Neural cell (in vitro differentiated cells): ENCODE results near the gene EPB41L5. TPM values are rescaled to one million over a fixed set of nuclear protein-coding genes. Genes with fewer than 3 reads are reported as not detected.

Source experiments
- H2AFZ ChIP-seq: fragments of 200-600, 300-800 bp; sonication (generic), shearing (Covaris generic); 2 replicates; pipeline ENCODE4 v1.6.0; 2014; ENCODE audit warnings: low read depth, mild to moderate bottlenecking, antibody characterized with exemption, low read length, moderate library complexity
- H3F3A ChIP-seq: fragments of 200-600 bp; shearing (Covaris generic); 2 replicates; pipeline ENCODE4 v1.6.1; 2016; ENCODE audit warnings: mild to moderate bottlenecking, moderate library complexity, mixed read lengths, antibody characterized with exemption, low read length; ENCODE audit not compliant: insufficient read depth, poor library complexity, severe bottlenecking
- H3K27ac ChIP-seq: fragments of 200-600, 300-800 bp; sonication (generic), shearing (Covaris generic); 2 replicates; pipeline ENCODE4 v1.5.1; 2014; ENCODE audit warnings: mild to moderate bottlenecking, low read length, moderate library complexity
- H3K27me3 ChIP-seq: fragments of 300-800, 200-600 bp; sonication (generic), shearing (Covaris generic); 2 replicates; pipeline ENCODE4 v1.6.0; 2014; ENCODE audit warnings: mild to moderate bottlenecking, low read depth, low read length, moderate library complexity; ENCODE audit not compliant: insufficient read depth
- H3K36me3 ChIP-seq: fragments of 300-800, 200-600 bp; sonication (generic), shearing (Covaris generic); 2 replicates; pipeline ENCODE4 v1.5.1; 2014; ENCODE audit warnings: mild to moderate bottlenecking, antibody characterized with exemption, low read length, moderate library complexity; ENCODE audit not compliant: insufficient read depth
- H3K4me2 ChIP-seq: fragments of 300-800, 200-600 bp; sonication (generic), shearing (Covaris generic); 2 replicates; pipeline ENCODE4 v1.6.0; 2014; ENCODE audit warnings: mild to moderate bottlenecking, low read length
- H3K4me3 ChIP-seq: fragments of 300-800, 200-600 bp; sonication (generic), shearing (Covaris generic); 2 replicates; pipeline ENCODE4 v1.5.1; 2014; ENCODE audit warnings: mild to moderate bottlenecking, low read length, moderate library complexity
- H3K79me2 ChIP-seq: fragments of 200-600 bp; shearing (Covaris generic); replicated peaks from 2 replicates; pipeline ENCODE4 v1.6.0; 2014; ENCODE audit warnings: mild to moderate bottlenecking, low read length, moderate library complexity; ENCODE audit not compliant: insufficient read depth
- H3K9ac ChIP-seq: fragments of 300-800, 200-600 bp; sonication (generic), shearing (Covaris generic); 2 replicates; pipeline ENCODE4 v1.6.1; 2016; ENCODE audit warnings: mild to moderate bottlenecking, low read length, mixed read lengths
- H3K9me2 ChIP-seq: fragments of 200-600 bp; shearing (Covaris generic); 2 replicates; pipeline ENCODE4 v1.6.1; 2016; ENCODE audit warnings: mild to moderate bottlenecking, low read length, mixed read lengths; ENCODE audit not compliant: insufficient read depth
- H3K9me3 ChIP-seq: fragments of 200-600, 300-800 bp; sonication (generic), shearing (Covaris generic); 2 replicates; pipeline ENCODE4 v1.6.1; 2016; ENCODE audit warnings: mild to moderate bottlenecking, mixed run types, low read length, moderate library complexity, mixed read lengths
- H4K20me1 ChIP-seq: fragments of 200-600 bp; shearing (Covaris generic); 2 replicates; pipeline ENCODE4 v1.6.1; 2016; ENCODE audit warnings: mild to moderate bottlenecking, mixed run types; ENCODE audit not compliant: insufficient read depth
- EP300 ChIP-seq: fragments of 450-650 bp; conservative IDR thresholded peaks from 2 replicates; pipeline ENCODE4 v1.6.1; 2014; ENCODE audit warnings: antibody characterized with exemption, mild to moderate bottlenecking, moderate library complexity; ENCODE audit not compliant: poor library complexity, severe bottlenecking
- MXI1 ChIP-seq: fragments of 450-650 bp; conservative IDR thresholded peaks from 2 replicates; pipeline ENCODE4 v1.6.1; 2014; ENCODE audit warnings: antibody characterized with exemption, mild to moderate bottlenecking; ENCODE audit not compliant: poor library complexity, severe bottlenecking
- POLR2AphosphoS5 ChIP-seq: IDR thresholded peaks from 2 replicates; pipeline ENCODE4 v1.6.1; 2012
- RAD21 ChIP-seq: fragments of 450-650 bp; conservative IDR thresholded peaks from 2 replicates; pipeline ENCODE4 v1.6.1; 2014; ENCODE audit warnings: antibody characterized with exemption, mild to moderate bottlenecking, moderate library complexity
- SMC3 ChIP-seq: fragments of 450-650 bp; conservative IDR thresholded peaks from 2 replicates; pipeline ENCODE4 v1.6.1; 2014; ENCODE audit warnings: antibody characterized with exemption, mild to moderate bottlenecking, moderate library complexity; ENCODE audit not compliant: poor library complexity
- TAF1 ChIP-seq: IDR thresholded peaks from 2 replicates; pipeline ENCODE4 v1.6.1; 2012; ENCODE audit warnings: low read depth
- polyA plus RNA-seq: library from polyadenylated mRNA; depleted of rRNA; stranded (reverse); fragments of >200 nt; gene quantifications from 2 replicates; pipeline ENCODE4 v1.2.3, GENCODE V29; 2014
- TF ChIP-seq, protein P1 (sequence below): IDR thresholded peaks from 2 replicates; pipeline ENCODE4 v1.6.1; 2012; ENCODE audit warnings: borderline replicate concordance
- TF ChIP-seq, protein P2 (sequence below): fragments of 450-650 bp; IDR thresholded peaks from 2 replicates; pipeline ENCODE4 v1.5.1; 2014; ENCODE audit warnings: antibody characterized with exemption, mild to moderate bottlenecking, moderate library complexity; ENCODE audit not compliant: poor library complexity, severe bottlenecking

Gene EPB41L5
- polyA plus RNA-seq, 1 donor from 2014 or later: 32.9 TPM

DNA sequence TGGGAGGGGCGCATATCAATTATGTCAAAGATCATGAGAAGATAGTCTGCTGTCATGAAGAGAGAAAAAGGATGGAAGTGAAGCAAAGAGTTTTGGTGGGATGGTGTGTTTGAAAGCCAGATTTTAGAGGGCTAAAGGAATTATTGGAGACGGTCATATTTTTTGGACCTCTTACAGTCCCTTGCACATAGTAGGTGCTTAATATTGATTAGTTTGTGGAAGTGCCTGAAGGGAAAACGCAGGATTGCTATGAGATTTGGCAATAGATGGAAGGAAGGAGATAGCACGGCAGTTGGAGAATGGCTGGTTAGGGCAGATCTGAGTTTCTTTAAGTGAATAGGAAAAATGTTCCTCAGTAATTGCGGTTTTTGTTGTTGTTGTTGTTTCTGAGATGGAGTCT lies 15.9 kb downstream of the EPB41L5 start:
- H3K27ac ChIP-seq: no peak overlapping the region
- no peaks in the 10 kb centered on the region for H3F3A ChIP-seq
- H3K9me3 ChIP-seq: peaks cover 11% of the 10 kb centered on the region
- peaks cover 12% of the 10 kb centered on the region for H3K79me2 ChIP-seq
- H3K27me3 ChIP-seq: no peaks in the 10 kb centered on the region
- no peak overlapping the region for H3K4me2 ChIP-seq
- H4K20me1 ChIP-seq: no peaks in the 10 kb centered on the region
- no peak overlapping the region for H3K9ac ChIP-seq
- no peak for TF ChIP-seq MXI1
- TF ChIP-seq TAF1: no peak
- H3K9me2 ChIP-seq: no peaks in the 10 kb centered on the region
- H3K36me3 ChIP-seq: no peaks in the 10 kb centered on the region
- H3K4me3 ChIP-seq: no peak overlapping the region
- no peak overlapping the region for H2AFZ ChIP-seq

DNA sequence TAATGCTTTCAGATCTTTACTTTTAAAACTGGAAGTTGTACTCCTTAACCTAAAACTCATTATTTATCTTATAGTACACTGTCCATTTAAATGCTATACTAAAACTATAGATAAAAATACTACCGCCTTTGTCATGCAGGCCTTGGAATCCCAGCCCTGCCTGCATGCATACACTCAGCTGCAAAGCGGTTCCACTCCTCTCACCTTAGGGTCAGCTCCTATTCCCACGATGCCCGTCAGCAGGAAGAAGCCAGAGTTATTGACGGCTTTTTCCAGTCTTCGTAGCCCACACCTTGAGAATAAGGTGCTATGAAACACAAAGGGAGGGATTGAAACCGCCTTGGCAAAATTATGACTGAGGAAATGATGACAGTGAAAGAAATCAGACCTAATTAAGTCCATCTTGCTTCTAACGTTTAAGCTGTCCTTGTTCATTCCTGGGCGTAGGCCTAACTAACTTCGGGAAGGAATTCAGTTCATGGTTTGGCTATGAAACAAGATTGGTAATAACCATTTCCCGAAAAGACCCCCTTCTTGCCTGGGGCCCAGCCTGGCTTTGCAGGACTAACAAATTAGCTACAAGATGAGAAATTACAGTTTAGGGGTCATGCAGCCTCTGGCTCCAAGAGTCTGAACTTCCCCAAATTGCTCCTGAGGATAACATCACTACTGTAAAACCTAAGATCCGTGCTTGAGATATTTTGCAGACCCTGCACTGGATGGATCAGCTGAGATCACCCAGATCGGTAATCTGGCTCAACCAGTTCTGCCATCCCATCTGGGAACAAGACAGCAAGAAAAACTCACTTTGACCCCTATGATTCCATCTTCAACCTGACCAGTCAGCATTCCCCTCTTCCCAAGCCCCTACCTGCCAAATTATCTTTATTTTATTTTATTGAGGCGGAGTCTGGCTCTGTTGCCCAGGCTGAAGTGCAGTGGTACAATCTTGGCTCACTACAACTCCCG lies 17.1 kb downstream of the EPB41L5 start:
- Histone ChIP-seq H3K4me2 (no peak overlapping the region), H3K27me3 (no peaks in the 10 kb centered on the region), H3K27ac (no peak overlapping the region)

DNA sequence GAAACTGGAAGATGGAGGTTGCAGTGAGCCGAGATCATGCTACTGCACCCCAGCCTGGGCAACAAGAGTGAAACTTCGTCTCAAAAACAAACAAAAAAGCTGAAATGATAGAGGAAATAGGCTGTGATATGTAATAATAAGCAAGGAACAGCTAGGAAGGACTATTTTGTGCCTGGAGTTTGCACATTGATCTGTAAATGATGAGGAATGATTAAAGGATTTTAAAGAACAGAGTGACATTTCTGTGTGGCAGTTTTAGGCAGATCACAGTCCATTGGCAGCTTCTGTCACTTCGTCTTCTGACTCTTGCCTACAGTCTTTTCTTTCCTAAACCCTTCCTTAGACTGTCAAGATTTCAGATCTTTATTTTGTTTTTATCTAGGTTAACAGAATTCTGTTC lies 19.4 kb downstream of the EPB41L5 start:
- Histone ChIP-seq H3K27ac (no peak overlapping the region), H3K27me3 (no peaks in the 10 kb centered on the region), H2AFZ (no peak overlapping the region), H3K36me3 (no peaks in the 10 kb centered on the region), H4K20me1 (no peaks in the 10 kb centered on the region), H3K9me3 (peaks cover 4% of the 10 kb centered on the region), H3K79me2 (peaks cover 4% of the 10 kb centered on the region), H3K4me3 (no peak overlapping the region), H3K9ac (no peak overlapping the region), H3K4me2 (no peak overlapping the region), H3K9me2 (no peaks in the 10 kb centered on the region), H3F3A (no peaks in the 10 kb centered on the region)
- TF ChIP-seq SMC3: no peak
- no peak for TF ChIP-seq RAD21
- no peak for TF ChIP-seq MXI1
- no peak for TF ChIP-seq POLR2AphosphoS5
- TF ChIP-seq, protein P1, sequence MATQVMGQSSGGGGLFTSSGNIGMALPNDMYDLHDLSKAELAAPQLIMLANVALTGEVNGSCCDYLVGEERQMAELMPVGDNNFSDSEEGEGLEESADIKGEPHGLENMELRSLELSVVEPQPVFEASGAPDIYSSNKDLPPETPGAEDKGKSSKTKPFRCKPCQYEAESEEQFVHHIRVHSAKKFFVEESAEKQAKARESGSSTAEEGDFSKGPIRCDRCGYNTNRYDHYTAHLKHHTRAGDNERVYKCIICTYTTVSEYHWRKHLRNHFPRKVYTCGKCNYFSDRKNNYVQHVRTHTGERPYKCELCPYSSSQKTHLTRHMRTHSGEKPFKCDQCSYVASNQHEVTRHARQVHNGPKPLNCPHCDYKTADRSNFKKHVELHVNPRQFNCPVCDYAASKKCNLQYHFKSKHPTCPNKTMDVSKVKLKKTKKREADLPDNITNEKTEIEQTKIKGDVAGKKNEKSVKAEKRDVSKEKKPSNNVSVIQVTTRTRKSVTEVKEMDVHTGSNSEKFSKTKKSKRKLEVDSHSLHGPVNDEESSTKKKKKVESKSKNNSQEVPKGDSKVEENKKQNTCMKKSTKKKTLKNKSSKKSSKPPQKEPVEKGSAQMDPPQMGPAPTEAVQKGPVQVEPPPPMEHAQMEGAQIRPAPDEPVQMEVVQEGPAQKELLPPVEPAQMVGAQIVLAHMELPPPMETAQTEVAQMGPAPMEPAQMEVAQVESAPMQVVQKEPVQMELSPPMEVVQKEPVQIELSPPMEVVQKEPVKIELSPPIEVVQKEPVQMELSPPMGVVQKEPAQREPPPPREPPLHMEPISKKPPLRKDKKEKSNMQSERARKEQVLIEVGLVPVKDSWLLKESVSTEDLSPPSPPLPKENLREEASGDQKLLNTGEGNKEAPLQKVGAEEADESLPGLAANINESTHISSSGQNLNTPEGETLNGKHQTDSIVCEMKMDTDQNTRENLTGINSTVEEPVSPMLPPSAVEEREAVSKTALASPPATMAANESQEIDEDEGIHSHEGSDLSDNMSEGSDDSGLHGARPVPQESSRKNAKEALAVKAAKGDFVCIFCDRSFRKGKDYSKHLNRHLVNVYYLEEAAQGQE: no peak
- TF ChIP-seq, protein P2, sequence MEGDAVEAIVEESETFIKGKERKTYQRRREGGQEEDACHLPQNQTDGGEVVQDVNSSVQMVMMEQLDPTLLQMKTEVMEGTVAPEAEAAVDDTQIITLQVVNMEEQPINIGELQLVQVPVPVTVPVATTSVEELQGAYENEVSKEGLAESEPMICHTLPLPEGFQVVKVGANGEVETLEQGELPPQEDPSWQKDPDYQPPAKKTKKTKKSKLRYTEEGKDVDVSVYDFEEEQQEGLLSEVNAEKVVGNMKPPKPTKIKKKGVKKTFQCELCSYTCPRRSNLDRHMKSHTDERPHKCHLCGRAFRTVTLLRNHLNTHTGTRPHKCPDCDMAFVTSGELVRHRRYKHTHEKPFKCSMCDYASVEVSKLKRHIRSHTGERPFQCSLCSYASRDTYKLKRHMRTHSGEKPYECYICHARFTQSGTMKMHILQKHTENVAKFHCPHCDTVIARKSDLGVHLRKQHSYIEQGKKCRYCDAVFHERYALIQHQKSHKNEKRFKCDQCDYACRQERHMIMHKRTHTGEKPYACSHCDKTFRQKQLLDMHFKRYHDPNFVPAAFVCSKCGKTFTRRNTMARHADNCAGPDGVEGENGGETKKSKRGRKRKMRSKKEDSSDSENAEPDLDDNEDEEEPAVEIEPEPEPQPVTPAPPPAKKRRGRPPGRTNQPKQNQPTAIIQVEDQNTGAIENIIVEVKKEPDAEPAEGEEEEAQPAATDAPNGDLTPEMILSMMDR: no peak
- TF ChIP-seq TAF1: no peak

More for the DNA sequence above, 17.1 kb downstream of the EPB41L5 start:
- H3K9ac ChIP-seq: no peak overlapping the region
- H3K79me2 ChIP-seq: peaks cover 12% of the 10 kb centered on the region
- H3K36me3 ChIP-seq: no peaks in the 10 kb centered on the region
- H3F3A ChIP-seq: no peaks in the 10 kb centered on the region
- H3K4me3 ChIP-seq: no peak overlapping the region
- peaks cover 11% of the 10 kb centered on the region for H3K9me3 ChIP-seq
- H3K9me2 ChIP-seq: no peaks in the 10 kb centered on the region
- no peaks in the 10 kb centered on the region for H4K20me1 ChIP-seq
- no peak overlapping the region for H2AFZ ChIP-seq
- TF ChIP-seq, protein P1: no peak
- TF ChIP-seq EP300 (no peak), RAD21 (no peak), MXI1 (no peak)
